GM18861 (cell line): ENCODE results near the gene WDR31.
"Not testable (repeated sequence)": the region's sequence is repeated elsewhere in the genome, so short reads cannot be mapped to it uniquely, and the experiment has no call there.

Experiments
- ATAC-seq: cut with Tn5 transposase; IDR thresholded peaks from one replicate; pipeline ENCODE4 v1.9.1; 2021; ENCODE audit not compliant: unreplicated experiment

The WDR31 gene

DNA sequence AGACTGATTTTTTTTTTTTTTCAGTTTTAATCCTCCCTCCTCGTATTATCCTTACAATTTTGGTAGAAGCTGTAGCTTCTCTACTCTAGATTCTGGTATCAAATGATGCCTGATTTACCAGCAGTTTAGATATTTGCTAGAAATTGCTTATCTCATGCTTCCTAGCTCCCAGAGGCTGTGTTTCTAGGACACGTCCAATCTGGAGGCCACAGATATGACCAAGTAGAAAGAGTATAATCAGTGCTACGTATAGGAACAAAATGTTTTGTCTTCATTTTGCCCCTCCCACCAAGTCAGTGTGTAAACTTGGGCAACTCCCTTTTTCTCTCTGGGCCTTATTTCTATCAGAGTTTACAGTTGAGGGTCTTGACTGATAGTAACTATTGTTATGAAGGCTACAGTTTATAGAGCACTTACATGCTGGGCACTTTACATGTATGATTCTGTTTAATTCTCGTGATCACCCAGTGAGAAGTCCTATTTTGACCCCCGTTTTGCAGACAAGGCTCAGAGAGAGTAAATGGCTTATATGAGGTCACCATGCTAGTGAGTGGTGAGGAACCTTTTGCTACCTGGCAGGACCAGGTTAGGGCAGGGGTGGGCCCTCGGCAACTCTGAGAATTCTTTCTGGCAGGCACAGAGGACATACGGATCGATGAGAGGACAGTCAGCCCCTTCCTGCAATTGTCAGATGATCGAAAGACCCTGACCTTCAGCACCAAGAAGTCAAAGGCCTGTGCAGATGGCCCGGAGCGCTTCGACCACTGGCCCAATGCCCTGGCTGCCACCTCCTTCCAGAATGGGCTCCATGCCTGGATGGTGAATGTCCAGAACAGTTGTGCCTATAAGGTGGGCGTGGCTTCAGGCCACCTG, 29.1 kb upstream of the WDR31 start:
- ATAC-seq, result no peak

DNA sequence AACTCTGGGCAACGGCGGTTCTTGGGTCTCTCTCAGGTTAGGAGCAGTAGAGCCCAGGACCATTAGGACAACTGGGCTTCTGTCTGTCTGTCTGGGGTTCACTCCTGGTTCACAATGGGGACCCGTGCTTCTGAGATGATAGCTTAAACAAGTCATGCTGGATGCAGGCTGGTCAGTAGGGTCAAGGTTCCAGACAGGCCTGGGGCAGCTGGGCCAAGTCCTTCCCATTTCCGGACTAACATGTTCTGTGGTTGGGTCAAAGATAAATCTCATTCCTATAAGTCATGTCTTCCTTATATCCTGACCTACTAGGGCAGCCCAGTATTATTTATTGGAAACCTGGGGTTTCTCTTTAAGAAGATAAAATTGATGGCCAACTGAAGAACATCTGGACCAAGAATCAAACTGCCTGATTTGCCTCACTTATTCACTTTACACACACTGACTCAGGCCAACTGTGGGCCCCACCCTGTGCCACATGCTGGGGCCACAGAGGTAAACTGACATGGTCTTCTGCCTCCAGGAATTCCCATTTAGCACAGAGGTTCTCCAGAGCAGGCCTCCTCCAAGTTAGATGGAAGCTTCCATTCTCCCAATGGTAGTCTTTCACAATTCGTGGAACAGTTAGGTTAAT, 28.4 kb upstream of the WDR31 start:
- no peak for ATAC-seq

DNA sequence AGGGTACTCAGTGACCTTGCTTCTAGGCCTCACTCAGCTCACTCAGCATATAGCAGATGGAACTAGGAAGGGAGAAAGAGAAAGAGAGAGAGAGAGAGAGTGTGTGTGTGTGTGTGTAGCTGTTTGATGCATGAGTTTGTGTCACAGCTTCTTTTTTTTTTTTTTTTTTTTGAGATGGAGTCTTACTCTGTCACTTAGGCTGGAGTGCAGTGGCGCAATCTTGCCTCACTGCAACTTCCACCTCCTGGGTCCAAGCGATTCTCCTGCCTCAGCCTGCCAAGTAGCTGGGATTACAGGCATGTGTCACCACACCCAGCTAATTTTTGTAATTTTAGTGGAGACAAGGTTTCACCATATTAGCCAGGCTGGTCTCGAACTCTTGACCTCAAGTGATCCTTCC, 25.6 kb upstream of the WDR31 start:
- not testable (repeated sequence) for ATAC-seq

DNA sequence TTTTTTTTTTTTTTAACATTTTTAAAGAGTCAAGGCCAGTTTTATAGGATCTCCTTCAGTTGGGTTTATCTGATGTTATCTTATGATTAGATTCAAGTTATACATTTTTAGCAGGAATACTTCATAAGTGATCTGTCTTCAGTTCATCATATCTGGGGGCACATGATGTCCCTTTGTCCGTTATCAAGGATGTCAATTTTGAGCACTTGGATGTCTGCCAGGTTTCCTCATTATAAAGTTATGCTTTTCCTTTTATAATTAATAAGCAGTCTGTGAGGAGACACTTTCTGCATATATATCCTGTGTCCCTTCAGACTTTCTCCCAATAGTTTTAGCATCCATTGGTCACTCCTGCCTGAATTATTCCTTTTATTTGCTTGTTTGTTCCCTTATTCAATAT, 24.9 kb upstream of the WDR31 start:
- no peak for ATAC-seq

DNA sequence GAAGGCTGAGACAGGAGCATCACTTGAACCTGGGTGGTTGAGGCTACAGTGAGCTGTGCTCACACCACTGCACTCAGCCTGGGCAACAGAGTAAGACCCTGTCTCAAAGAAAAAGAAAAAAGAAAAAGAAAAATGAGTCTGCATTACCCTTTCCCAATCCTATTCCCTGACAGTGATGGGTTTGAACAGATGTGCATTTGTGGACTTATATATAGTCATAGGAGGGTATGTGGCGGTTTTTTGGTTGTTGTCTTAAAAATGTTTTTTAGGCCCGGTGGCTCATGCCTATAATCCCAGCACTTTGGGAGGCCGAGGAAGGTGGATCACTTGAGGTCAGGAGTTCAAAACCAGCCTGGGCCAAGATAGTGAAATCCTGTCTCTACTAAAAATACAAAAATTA, 23.3 kb upstream of the WDR31 start:
- no peak for ATAC-seq

DNA sequence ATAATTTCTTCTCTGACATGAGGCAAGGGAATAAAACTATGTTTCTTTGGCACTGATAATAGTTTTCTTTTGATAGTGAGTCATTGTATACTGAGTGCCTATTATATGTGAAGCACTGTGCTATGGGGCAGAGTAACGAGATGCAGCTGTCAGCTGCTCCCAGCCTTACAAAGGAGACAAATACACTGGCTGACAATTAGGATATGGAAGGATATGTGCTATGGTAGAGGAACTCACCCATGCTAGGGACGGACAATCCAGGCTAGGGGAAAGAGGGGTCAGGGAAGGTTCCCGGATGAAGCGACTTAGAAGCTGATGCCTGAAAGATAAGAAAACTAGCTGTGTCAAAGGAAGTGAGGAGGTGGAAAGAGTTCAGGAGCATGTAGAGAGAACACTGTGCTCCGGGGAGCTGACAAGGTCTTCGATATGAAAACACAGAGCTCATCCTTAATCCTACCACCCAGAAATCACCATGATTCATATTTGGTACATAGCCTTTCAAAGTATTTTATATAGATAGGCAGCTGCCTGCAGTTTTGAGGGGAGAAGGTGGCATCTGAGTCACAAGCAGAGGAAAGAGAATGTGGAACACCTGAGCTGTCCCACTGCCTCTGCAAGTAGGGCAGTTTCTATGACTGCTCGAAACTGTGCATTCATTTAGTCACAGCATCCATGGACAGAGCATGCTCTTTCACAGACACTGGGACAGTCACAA, 21.4 kb upstream of the WDR31 start:
- ATAC-seq, result no peak

DNA sequence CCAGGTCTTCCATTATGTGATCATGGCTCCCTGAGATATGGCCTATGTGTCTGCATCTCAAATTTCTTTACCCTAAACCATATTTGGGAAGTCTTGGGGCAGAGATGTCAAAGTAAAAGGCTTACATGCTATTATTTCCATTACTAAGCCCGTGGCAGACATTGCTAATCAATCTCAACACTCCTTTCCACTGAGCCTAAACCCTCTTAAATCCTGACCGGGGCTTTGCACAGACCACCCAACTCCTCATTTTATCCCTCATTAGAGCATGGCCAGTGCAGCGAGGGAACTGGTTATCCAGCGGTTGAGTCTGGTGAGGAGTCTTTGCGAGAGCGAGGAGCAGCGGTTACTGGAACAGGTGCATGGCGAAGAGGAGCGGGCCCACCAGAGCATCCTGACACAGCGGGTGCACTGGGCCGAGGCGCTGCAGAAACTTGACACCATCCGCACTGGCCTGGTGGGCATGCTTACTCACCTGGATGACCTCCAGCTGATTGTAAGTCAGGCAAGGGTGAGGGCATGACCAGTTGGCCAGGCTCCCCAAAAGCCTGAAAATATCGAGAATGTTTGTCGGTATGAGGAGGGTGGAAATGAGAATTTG, 20.3 kb upstream of the WDR31 start:
- no peak for ATAC-seq

DNA sequence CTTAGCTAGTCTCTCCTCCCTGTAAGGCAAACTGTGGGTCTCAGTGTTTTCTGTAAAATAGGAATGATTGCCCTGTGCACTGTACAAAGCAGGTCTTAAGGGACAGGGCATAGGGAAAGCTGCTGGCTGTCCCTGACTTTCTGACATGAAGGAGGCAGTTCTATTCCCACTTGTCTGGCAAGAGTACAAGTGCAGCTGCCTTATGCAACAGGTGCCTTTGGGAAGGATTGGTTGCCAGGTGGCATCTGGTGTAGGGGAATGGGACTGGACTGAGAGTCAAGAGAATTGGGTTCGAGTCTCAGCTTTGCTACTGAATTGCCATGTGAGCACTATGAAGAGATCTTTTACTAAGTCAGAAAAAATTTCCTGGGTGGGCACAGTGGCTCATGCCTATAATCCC, 19.3 kb upstream of the WDR31 start:
- no peak for ATAC-seq

DNA sequence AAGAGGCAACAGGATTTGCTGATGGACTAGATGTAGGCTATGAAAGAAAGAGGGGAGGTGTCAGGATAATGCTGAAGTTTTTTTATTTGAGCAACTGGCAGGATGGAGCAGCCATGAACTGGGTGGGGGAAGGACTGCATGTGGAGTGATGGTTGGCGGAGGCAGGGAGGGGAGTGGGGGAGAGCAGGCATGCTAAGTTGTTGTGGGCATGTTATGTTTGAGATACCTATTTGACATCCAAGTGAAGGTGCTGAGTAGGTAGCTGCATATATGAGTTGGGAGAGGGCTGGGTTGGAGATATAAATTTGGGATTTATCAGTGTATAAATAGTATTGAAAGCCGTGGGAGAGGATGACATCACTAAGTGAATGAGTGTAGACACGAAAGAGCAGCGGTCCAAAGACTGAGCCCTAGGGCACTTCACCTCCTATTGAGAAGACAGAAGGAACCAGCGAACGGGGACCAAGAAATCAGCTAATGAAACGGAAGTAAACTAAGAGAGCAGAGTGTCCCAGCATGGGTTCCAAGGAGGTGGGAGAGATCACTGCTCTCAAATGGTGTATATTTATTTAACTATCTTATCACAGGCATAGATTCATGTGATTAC, 16.7 kb upstream of the WDR31 start:
- no peak for ATAC-seq

DNA sequence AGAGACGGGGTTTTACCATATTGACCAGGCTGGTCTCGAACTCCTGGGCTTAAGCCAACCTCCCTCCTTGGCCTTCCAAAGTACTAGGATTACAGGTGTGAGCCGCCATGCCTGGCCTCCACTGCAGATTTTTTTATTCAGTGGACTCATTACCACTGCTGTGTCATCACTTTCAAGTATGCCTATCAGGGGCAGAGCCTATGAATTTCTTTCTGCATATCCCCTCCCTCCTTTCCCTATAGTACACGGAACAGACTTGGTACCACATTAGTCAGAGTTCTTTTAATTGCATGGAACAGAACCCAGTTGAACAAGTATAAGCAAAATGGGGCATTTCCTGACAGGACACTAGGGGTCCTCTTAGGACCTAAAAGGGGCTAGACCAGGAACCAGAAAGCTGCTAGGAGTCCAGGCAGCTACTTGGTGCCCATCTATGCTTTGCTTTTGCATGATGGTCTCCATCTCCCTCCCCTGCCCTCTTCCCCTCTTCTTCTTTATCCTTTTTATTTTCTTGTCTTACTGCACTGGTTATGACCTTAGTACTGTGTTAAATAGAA, 15.0 kb upstream of the WDR31 start:
- no peak for ATAC-seq

DNA sequence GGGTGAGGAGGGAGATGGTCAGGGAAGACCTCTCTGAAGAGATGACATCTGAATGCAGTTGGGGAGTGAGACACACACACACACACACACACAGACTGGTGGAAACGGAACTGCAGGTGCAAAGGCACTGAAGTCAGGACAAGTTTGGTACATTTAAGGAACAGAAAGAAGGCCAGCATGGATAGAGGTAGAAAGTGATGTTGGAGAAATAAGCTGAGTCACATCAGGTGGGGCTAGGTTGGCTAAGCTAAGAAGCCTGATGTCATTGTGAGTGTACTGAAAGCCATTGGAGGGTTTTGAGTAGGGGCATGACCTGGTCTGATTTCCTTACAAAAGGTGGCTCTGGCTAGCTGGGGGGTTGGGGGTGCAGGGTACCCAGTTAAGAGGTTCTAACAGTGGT, 12.3 kb upstream of the WDR31 start:
- no peak for ATAC-seq

DNA sequence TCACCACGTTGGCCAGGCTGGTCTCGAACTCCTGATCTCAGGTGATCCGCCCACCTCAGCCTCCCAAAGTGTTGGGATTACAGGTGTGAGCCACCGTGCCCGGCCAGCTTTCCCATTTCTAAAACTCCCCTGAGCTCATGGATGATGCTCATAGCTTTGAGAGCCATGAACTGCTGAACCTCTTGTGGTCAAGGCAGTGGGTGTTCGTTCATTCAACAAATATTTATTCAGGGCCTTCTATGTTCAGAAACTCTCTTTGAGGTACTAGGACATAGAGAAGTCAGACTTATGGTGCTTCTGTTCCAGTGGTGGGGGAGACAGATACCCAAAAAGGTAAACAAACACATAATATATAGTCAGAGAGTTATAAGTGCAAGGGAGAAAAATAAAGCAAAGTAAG, 11.9 kb upstream of the WDR31 start:
- no peak for ATAC-seq

DNA sequence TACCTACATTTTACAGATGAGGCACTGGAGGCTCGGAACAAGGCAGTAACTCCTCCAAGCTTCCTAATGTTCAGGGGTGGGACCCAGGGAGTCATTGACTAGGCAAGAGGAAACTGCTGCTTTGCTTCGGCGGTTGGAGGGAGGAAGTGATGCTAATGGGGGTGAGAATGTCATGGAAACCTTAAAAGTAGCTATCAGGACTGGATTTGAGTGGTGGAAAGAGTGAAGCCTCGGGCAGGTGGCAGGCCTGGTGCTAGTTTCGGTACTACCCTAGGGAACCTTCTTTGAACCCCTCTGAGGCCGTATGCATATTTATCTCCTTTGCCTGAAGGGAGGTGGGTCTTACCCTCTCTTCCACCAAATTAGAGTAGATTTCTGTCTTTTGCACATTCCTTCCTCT, 10.9 kb upstream of the WDR31 start:
- no peak for ATAC-seq

DNA sequence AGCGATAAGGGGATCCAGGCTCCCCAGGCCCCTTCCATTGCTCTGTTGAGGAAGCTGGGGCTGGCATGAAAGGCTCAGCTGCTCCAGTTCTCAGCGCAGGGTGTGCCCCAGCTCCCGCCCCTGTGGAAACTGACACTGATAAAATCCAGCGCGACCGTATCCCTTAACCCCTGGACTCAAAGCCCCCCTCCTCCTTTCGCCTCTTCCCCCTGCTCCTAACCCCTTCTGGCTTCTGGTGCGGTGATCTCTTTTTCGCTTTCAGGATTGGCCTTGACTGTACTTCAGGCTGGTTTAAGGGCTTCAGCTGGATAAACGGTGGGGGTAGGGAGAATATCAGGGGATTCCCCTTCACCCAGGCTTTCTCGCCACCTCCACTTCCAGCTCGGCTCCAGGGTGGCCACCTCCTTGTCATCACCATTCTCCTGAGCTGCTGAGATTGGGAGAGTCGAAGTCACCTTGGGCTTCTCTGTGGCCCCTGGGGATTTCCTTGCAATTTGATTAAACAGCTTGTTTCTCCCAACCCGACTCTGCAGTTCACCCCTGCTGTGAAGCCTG, 10.1 kb upstream of the WDR31 start:
- ATAC-seq, result no peak

DNA sequence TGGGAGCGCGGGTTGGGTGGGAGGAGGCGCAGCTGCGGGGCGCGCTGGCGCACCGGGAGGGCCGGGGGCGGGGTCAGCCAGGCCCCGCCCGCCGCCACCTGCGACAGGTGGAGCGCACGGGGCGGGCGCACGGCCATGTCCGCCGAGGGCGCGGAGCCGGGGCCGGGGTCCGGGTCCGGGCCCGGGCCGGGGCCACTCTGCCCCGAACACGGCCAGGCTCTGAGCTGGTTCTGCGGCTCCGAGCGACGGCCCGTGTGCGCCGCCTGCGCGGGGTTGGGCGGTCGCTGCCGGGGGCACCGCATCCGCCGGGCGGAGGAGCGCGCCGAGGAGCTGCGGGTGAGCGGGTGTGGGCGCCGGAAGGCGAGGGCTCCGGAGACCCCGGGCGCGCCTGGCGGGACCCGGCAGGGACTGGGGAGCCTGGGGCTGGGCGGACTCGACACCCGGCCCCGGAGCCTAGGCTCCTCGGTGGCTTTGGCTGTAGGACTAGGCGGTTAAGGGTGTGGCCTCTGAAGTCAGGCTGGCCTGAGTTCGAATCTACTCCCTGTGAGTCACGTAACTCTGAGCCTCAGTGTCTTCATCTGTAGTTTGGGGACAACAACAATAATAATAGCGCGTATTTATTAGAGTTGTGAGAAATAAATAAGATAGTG, 9.5 kb upstream of the WDR31 start, which contains the start of gene BSPRY:
Gene BSPRY (plus strand): TSS at position 97 of the 650 bp plus-strand sequence. CDS start 39 bp downstream, at position 136.
- no peak for ATAC-seq

DNA sequence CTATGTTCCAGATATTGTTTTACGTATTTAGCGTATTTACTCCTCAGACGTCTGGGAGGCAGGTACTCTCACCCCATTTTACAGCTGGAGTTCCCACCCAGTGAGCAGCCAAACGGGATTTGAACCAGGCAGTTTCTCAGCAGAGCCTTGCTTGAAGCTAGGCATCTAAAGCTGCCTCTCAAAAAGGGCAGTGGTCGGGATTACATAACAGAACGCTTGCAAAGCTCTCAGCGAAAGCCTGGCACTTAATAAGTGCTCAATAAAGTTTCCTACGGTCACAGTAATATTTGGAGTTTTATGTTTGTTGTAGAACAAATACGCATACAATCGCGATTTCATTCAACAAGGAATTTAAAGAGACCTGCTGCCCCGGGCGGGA, 9.0 kb upstream of the WDR31 start:
- no peak for ATAC-seq

DNA sequence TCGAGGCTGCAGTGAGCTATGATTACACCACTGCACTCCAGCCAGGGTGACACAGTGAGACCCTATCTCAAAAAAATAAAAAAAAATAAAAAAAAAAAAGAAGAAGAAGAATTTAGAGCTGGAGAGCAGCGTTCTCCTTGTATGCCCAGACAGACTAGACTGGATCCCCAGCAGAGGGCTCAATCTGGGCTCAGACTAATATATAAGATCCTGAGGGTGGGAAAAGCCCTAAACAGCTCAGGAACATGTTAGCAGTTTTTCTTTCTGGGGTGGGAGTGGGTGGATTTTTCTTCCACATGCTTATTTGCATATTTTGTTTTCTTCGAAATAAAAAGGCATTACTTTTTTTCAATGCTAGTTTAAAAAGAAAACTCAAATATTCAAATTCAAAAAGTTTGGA, 8.4 kb upstream of the WDR31 start:
- no peak for ATAC-seq

DNA sequence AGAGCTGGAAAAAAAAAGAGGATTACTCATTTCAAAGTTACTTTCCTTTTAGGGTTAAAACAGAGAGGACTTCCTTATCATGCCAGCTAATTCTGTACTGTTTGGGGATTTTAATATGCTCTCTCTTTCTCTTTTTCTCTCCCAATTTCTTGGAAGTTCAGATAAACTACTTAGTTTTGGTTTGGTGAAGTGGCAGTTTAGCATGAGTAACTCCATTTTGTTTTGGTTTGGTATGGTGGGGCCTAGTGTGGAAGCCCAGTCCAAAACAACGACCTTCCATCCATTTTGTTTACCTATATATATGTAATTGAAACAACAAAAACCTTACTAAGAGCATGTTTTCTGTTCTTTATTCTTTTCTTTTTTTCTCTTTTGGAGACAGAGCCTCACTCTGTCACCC, 5.6 kb upstream of the WDR31 start:
- ATAC-seq, result no peak

DNA sequence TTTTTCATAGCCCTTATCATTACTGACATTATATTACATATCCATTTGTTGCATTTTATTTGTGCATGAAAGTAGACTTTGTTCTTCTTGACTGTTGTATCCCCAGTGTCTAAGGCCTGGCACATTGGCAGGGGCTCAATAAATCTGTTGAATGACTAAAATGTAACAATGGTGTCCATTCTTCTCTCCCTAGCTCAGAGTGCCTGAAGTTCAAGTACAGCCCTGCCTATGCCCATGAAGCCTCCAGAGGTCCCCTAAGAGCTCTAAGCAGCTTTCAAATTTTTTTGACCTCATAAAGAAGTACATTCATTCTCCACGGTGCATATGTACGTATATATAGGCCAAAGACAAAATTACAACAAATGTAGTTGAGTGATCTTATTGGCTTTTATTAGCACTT, 5.1 kb upstream of the WDR31 start:
- ATAC-seq, result no peak

DNA sequence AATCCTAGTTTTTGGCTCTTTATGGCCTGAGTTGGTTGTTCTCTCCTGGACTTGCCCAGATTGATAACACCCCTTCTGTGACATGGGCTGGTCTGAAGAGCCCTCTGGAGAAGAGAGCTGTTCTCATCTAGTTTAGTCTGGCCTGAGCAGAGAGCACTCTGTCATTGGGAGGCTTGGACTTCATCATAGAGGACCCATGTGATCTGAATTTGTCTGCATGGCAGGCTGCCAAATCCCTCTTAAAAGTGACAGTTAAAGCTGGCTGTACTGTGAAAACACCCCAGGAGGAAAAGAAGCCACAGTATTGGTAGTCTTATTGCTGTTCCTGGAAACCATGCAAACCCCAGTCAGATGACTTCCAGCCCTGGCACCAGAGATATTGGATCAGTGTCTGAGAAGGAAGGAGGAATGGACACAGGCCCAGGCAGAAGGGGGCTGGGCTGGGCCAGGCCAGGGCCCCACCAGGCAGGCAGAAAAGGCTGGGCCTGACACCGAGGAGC, 3.7 kb upstream of the WDR31 start:
- no peak for ATAC-seq
